Ascending aorta (tissue), 2 donors: ENCODE data around the gene KRT36. TPM values are rescaled to one million over a fixed set of nuclear protein-coding genes. Genes with fewer than 3 reads are reported as not detected.

Source experiments
- DNase-seq, 2 donors: peaks; one replicate each; pipeline ENCODE4 v3.0.0-alpha.2; 2019; ENCODE audit warnings: low spot score in 2 of 2
- H3K27ac ChIP-seq, 2 donors: fragments of 200-600 bp; sonication (generic); one replicate each; pipeline ENCODE4 v1.5.1; 2016 to 2017; ENCODE audit warnings: mild to moderate bottlenecking in 1 of 2
- H3K27me3 ChIP-seq: fragments of 200-600 bp; sonication (generic); one replicate; pipeline ENCODE4 v1.5.1; 2017
- H3K36me3 ChIP-seq, 2 donors: fragments of 200-600 bp; sonication (generic); one replicate each; pipeline ENCODE4 v1.5.1; 2016
- H3K4me1 ChIP-seq, 2 donors: fragments of 200-600 bp; sonication (generic); one replicate each; pipeline ENCODE4 v1.5.1; 2016 to 2017; ENCODE audit warnings: mild to moderate bottlenecking in 1 of 2
- H3K4me3 ChIP-seq, 2 donors: fragments of 200-600 bp; sonication (generic); one replicate each; pipeline ENCODE4 v1.5.1; 2016 to 2017; ENCODE audit warnings: mild to moderate bottlenecking in 1 of 2
- H3K9me3 ChIP-seq, 2 donors: fragments of 200-600 bp; sonication (generic); one replicate each; pipeline ENCODE4 v1.5.1; 2016
- CTCF ChIP-seq, 3 experiments: fragments of 200-600 bp in 2 of 3; fragments of 450-650 bp in 1 of 3; sonication (generic) in 2 of 3; IDR thresholded peaks; one replicate each; pipeline ENCODE4 v1.5.1; 2016 to 2019; ENCODE audit warnings: antibody characterized with exemption in 3 of 3, mild to moderate bottlenecking in 1 of 3, moderate library complexity in 1 of 3
- intact Hi-C: fragments of 100-400 bp; cut with DNase I; formaldehyde crosslinking; loops from one replicate; pipeline ENCODE4 v1.15.1; 2023
- total RNA-seq: library from RNA; depleted of rRNA; stranded (reverse); fragments of >200 nt; gene quantifications from one replicate; pipeline ENCODE4 v1.1.0, GENCODE V29; 2016

KRT36 gene
- total RNA-seq, 1 donor from 2014 or later: not detected

- H3K9me3 ChIP-seq: no peaks in the 10 kb centered on the region
- no peaks in the 10 kb centered on the region for H3K27me3 ChIP-seq
- intact Hi-C loops: no loop called here
- no peak overlapping the region for H3K27ac ChIP-seq
- DNase-seq: no peak
- no peak for TF ChIP-seq CTCF (IDR thresholded peaks at IDR 0.05)
- no peak overlapping the region for H3K4me3 ChIP-seq
- no peaks in the 10 kb centered on the region for H3K4me1 ChIP-seq
- no peaks in the 10 kb centered on the region for H3K36me3 ChIP-seq
Measured at GRCh38 chr17:41516147-41516829, 26.6 kb upstream of the KRT36 start.

GRCh38 chr17:41513168-41513547 lies 23.4 kb upstream of the KRT36 start:
- no peak for TF ChIP-seq CTCF (IDR thresholded peaks at IDR 0.05)
- no peaks in the 10 kb centered on the region for H3K36me3 ChIP-seq
- intact Hi-C loops: no loop called here
- no peaks in the 10 kb centered on the region for H3K4me1 ChIP-seq
- H3K9me3 ChIP-seq: no peaks in the 10 kb centered on the region
- H3K27ac ChIP-seq: no peak overlapping the region
- no peak overlapping the region for H3K4me3 ChIP-seq
- DNase-seq: no peak
- H3K27me3 ChIP-seq: no peaks in the 10 kb centered on the region

- Histone ChIP-seq H3K9me3 (no peaks in the 10 kb centered on the region), H3K27me3 (no peaks in the 10 kb centered on the region), H3K27ac (no peak overlapping the region), H3K4me3 (no peak overlapping the region), H3K36me3 (no peaks in the 10 kb centered on the region), H3K4me1 (no peaks in the 10 kb centered on the region)
- DNase-seq: no peak
- no peak for TF ChIP-seq CTCF (IDR thresholded peaks at IDR 0.05)
- intact Hi-C loops: no loop called here
Measured at GRCh38 chr17:41512546-41513167, 22.9 kb upstream of the KRT36 start.

GRCh38 chr17:41511716-41512115 lies 22.0 kb upstream of the KRT36 start:
- no peaks in the 10 kb centered on the region for H3K27me3 ChIP-seq
- no peaks in the 10 kb centered on the region for H3K36me3 ChIP-seq
- no peaks in the 10 kb centered on the region for H3K4me1 ChIP-seq
- no peak overlapping the region for H3K4me3 ChIP-seq
- no peaks in the 10 kb centered on the region for H3K9me3 ChIP-seq
- no peak overlapping the region for H3K27ac ChIP-seq
- intact Hi-C loops: no loop called here
- no peak for DNase-seq
- no peak for TF ChIP-seq CTCF (IDR thresholded peaks at IDR 0.05)

GRCh38 chr17:41511116-41511515 lies 21.4 kb upstream of the KRT36 start:
- H3K9me3 ChIP-seq: no peaks in the 10 kb centered on the region
- intact Hi-C loops: no loop called here
- H3K4me3 ChIP-seq: no peak overlapping the region
- no peaks in the 10 kb centered on the region for H3K27me3 ChIP-seq
- no peak overlapping the region for H3K27ac ChIP-seq
- DNase-seq: no peak
- H3K36me3 ChIP-seq: no peaks in the 10 kb centered on the region
- no peaks in the 10 kb centered on the region for H3K4me1 ChIP-seq
- no peak for TF ChIP-seq CTCF (IDR thresholded peaks at IDR 0.05)
